ENCODE data around the gene PTPN5. TPM values are rescaled to one million over a fixed set of nuclear protein-coding genes. Genes with fewer than 3 reads are reported as not detected.
A peak's percentile ranks its signal among the peaks of the same experiment; 100 is the strongest.
"Not testable (repeated sequence)": the region's sequence is repeated elsewhere in the genome, so short reads cannot be mapped to it uniquely, and the experiment has no call there.

Gene PTPN5
- total RNA-seq, 2 experiments from 2014 or later = not detected

DNA sequence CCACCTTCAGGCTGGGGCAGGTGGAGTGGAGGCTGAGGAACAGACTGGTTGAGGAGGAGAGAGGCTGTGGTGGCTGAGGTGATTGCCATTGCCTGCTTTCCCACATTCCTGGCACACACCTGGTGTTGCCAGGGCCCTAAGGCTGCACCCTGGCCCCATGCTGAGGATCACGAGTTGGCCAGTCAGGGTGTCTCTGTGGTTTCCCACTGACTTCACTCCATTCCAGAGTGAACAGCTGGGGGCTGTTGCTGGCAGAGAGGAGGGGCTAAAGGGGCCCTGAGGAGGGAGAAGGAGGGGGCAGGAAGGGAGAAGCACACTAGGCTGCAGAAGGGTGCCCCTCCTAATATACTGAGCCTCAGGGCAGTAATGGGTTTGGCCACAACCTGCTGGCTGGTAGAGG, 91.2 kb downstream of the PTPN5 start:
- no peak for DNase-seq
- no peaks in the 10 kb centered on the region for H3K9me3 Mint-ChIP-seq
- peaks cover 18% of the 10 kb centered on the region for H3K4me1 Mint-ChIP-seq
- H3K36me3 Mint-ChIP-seq (ENCODE audit: low read depth) = no peaks in the 10 kb centered on the region
- ChIA-PET CTCF (interaction anchor here (0.5 kb wide), 1 partner anchor 126 kb away, joined by 3 read pairs; no protein-coding TSS in a partner anchor), POLR2A (no interaction called here)
- H3K4me3 Mint-ChIP-seq = peak overlapping the region; percentile 72
- H3K27me3 Mint-ChIP-seq = peaks cover 32% of the 10 kb centered on the region
- peak overlapping the region; percentile 59 for H3K27ac Mint-ChIP-seq

DNA sequence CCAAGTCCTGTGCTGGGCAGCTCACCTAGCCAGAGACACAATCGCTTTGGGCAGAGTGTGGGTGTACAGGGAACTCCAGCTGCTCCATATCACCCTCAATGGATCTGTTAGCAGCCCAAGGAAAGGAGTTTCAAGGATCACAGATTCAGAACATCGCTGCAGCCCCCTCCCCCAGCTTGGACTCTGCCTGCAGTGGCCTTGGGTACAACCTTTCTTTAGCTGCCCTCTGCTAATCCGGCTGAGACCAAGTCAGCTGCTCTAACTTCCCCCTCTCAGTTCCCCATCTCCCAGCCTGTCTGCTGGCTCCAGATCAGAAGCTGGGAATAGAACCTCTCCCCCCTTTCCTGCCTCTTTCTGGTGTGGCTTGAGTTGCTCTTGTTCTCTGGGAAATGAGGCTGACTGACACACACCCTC, 91.7 kb downstream of the PTPN5 start:
- H3K27me3 Mint-ChIP-seq = peaks cover 27% of the 10 kb centered on the region
- H3K36me3 Mint-ChIP-seq (ENCODE audit: low read depth) = no peaks in the 10 kb centered on the region
- CTCF ChIA-PET = interaction anchor here (0.5 to 1.2 kb wide), 2 partner anchors 32 to 125 kb away, joined by 3 read pairs; no protein-coding TSS in a partner anchor
- no peaks in the 10 kb centered on the region for H3K9me3 Mint-ChIP-seq
- peak overlapping the region; percentile 72 for H3K4me3 Mint-ChIP-seq
- peak overlapping the region; percentile 59 for H3K27ac Mint-ChIP-seq
- H3K4me1 Mint-ChIP-seq = peaks cover 15% of the 10 kb centered on the region
- POLR2A ChIA-PET = no interaction called here
- no peak for DNase-seq

DNA sequence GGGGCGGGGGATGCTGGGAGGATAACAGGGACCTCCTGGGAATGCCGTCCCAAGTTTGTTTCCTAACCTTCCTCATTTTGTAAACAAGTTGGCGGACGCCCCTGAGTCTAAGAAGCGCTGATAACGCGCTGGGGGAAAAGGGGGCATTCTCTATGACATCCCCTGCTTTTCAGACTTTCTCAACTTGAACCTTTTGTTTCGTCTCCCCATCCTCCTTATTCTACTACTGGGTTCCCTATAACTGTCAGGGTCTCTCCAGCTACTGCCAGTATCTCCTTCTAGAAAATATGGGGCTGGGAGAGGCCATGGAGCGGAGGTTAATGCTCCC, 92.4 kb downstream of the PTPN5 start:
- Mint-ChIP-seq H3K27me3 (peaks cover 22% of the 10 kb centered on the region), H3K27ac (peak overlapping the region; percentile 52), H3K4me3 (peak overlapping the region; percentile 72), H3K4me1 (peaks cover 14% of the 10 kb centered on the region), H3K9me3 (no peaks in the 10 kb centered on the region), H3K36me3 (ENCODE audit: low read depth) (no peaks in the 10 kb centered on the region)
- CTCF ChIA-PET = interaction anchor here (1.2 to 1.6 kb wide), 3 partner anchors 18 to 32 kb away, joined by 3 to 7 read pairs (median 4); no protein-coding TSS in a partner anchor
- DNase-seq = no peak
- POLR2A ChIA-PET = no interaction called here

- ChIA-PET POLR2A (no interaction called here), CTCF (interaction anchor here (0.6 to 1.6 kb wide), 6 partner anchors 13 to 33 kb away, joined by 3 to 8 read pairs (median 4); no protein-coding TSS in a partner anchor)
- H3K4me1 Mint-ChIP-seq = peaks cover 17% of the 10 kb centered on the region
- H3K9me3 Mint-ChIP-seq = no peaks in the 10 kb centered on the region
- peak; percentile 91 for DNase-seq
- peak within 1 kb of the TSS; percentile 52 for H3K27ac Mint-ChIP-seq
- no peaks in the 10 kb centered on the region for H3K36me3 Mint-ChIP-seq (ENCODE audit: low read depth)
- H3K27me3 Mint-ChIP-seq = peaks cover 18% of the 10 kb centered on the region
- peak within 1 kb of the TSS; percentile 72 for H3K4me3 Mint-ChIP-seq
Observed at GRCh38 chr11:18698341-18699268, 93.0 kb downstream of the PTPN5 start, which contains the start of gene TMEM86A. Gene TMEM86A, plus strand, starts transcription at chr11:18698779. Its CDS starts 108 bp downstream, at chr11:18698887.

GRCh38 chr11:18697576-18697975, 94.0 kb downstream of the PTPN5 start:
- Mint-ChIP-seq H3K27ac (no peak overlapping the region), H3K4me1 (peaks cover 23% of the 10 kb centered on the region), H3K4me3 (no peak overlapping the region), H3K27me3 (peaks cover 15% of the 10 kb centered on the region), H3K9me3 (no peaks in the 10 kb centered on the region), H3K36me3 (ENCODE audit: low read depth) (no peaks in the 10 kb centered on the region)
- CTCF ChIA-PET = interaction anchor here (0.6 to 1.6 kb wide), 5 partner anchors 12 to 23 kb away, joined by 3 to 8 read pairs (median 4); no protein-coding TSS in a partner anchor
- no peak for DNase-seq
- POLR2A ChIA-PET = no interaction called here

GRCh38 chr11:18696638-18697225, 94.9 kb downstream of the PTPN5 start:
- no peaks in the 10 kb centered on the region for H3K9me3 Mint-ChIP-seq
- peaks cover 23% of the 10 kb centered on the region for H3K4me1 Mint-ChIP-seq
- H3K36me3 Mint-ChIP-seq (ENCODE audit: low read depth) = no peaks in the 10 kb centered on the region
- no peak overlapping the region for H3K4me3 Mint-ChIP-seq
- ChIA-PET POLR2A (no interaction called here), CTCF (no interaction called here)
- no peak for DNase-seq
- H3K27me3 Mint-ChIP-seq = peaks cover 15% of the 10 kb centered on the region
- no peak overlapping the region for H3K27ac Mint-ChIP-seq

GRCh38 chr11:18692941-18693760, 98.4 kb downstream of the PTPN5 start:
- no peak overlapping the region for H3K27ac Mint-ChIP-seq
- H3K27me3 Mint-ChIP-seq = peaks cover 3% of the 10 kb centered on the region
- peaks cover 15% of the 10 kb centered on the region for H3K4me1 Mint-ChIP-seq
- H3K9me3 Mint-ChIP-seq = no peaks in the 10 kb centered on the region
- POLR2A ChIA-PET = no interaction called here
- DNase-seq = no peak
- CTCF ChIA-PET = no interaction called here
- H3K36me3 Mint-ChIP-seq (ENCODE audit: low read depth) = no peaks in the 10 kb centered on the region
- H3K4me3 Mint-ChIP-seq = no peak overlapping the region

DNA sequence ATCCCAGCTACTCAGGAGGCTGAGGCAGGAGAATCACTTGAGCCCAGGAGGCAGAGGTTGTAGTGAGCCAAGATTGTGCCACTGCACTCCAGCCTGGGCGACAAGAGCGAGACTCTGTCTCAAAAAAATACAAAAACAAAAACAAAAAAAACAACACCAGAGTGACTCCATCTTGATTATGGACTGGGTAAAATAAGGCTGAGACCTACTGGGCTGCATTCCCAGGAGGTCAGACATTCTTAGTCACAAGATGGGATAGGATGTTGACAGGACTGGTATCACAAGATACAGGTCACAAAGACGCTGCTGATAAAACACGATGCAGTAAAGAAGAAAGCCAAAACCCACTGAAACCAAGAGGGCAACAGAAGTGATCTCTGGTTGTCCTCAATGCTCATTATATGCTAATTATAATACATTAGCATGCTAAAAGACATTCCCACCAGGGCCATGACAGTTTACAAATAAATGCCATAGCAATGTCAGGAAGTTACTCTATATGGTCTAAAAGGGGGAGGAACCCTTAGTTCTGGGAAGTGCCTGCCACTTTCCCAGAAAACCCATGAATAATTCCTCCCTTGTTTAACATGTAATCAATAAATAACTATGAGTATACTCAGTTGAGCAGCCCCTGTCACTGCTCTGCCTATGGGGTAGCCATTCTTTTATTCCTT, 100.0 kb downstream of the PTPN5 start:
- H3K36me3 Mint-ChIP-seq (ENCODE audit: low read depth); POLR2A ChIA-PET; H3K4me3 Mint-ChIP-seq; H3K9me3 Mint-ChIP-seq; DNase-seq; H3K27ac Mint-ChIP-seq; H3K27me3 Mint-ChIP-seq: not testable (repeated sequence)
- peaks cover 11% of the 10 kb centered on the region for H3K4me1 Mint-ChIP-seq
- CTCF ChIA-PET = interaction anchor here (1.3 kb wide), 1 partner anchor 33 kb away, joined by 3 read pairs; no protein-coding TSS in a partner anchor

- no peak for DNase-seq
- peaks cover 4% of the 10 kb centered on the region for H3K4me1 Mint-ChIP-seq
- no peaks in the 10 kb centered on the region for H3K9me3 Mint-ChIP-seq
- no peak overlapping the region for H3K4me3 Mint-ChIP-seq
- CTCF ChIA-PET = interaction anchor here (0.8 to 1.8 kb wide), 4 partner anchors 28 to 149 kb away, joined by 3 to 5 read pairs (median 3); no protein-coding TSS in a partner anchor
- H3K36me3 Mint-ChIP-seq (ENCODE audit: low read depth) = no peaks in the 10 kb centered on the region
- no peak overlapping the region for H3K27ac Mint-ChIP-seq
- POLR2A ChIA-PET = no interaction called here
- H3K27me3 Mint-ChIP-seq = peaks cover 8% of the 10 kb centered on the region
Observed at GRCh38 chr11:18684267-18684666, 107.3 kb downstream of the PTPN5 start.

DNA sequence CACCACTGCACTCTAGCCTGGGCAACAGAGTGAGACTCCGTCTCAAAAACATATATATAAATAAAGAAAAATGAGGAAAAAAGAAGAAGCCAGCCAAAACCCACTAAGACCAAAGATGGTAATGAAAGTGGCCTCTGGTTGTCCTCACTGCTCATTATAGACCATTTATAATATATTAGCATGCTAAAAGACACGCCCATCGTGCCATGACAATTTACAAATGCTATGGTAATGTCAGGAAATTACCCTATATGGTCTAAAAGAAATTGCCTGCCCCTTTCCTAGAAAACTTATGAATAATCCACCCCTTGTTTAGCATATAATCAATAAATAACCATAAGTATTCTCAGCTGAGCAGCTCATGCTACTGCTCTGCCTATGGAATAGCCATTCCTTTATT, 109.1 kb downstream of the PTPN5 start:
- H3K36me3 Mint-ChIP-seq (ENCODE audit: low read depth) = no peaks in the 10 kb centered on the region
- no peak for DNase-seq
- H3K9me3 Mint-ChIP-seq = no peaks in the 10 kb centered on the region
- CTCF ChIA-PET = interaction anchor here (1.2 kb wide), 1 partner anchor 10 kb away, joined by 3 read pairs; no protein-coding TSS in a partner anchor
- peaks cover 8% of the 10 kb centered on the region for H3K27me3 Mint-ChIP-seq
- no peak overlapping the region for H3K27ac Mint-ChIP-seq
- POLR2A ChIA-PET = no interaction called here
- no peak overlapping the region for H3K4me3 Mint-ChIP-seq
- peaks cover 6% of the 10 kb centered on the region for H3K4me1 Mint-ChIP-seq

- CTCF ChIA-PET = interaction anchor here (1.2 kb wide), 1 partner anchor 9 kb away, joined by 3 read pairs; no protein-coding TSS in a partner anchor
- H3K27me3 Mint-ChIP-seq; H3K4me3 Mint-ChIP-seq; POLR2A ChIA-PET; H3K36me3 Mint-ChIP-seq (ENCODE audit: low read depth); H3K9me3 Mint-ChIP-seq; DNase-seq; H3K4me1 Mint-ChIP-seq: not testable (repeated sequence)
- H3K27ac Mint-ChIP-seq = peak overlapping the region; percentile 36
Observed at GRCh38 chr11:18681949-18682348, 109.6 kb downstream of the PTPN5 start.
